B cell (primary cell): ENCODE data around the gene A1BG. TPM values are rescaled to one million over a fixed set of nuclear protein-coding genes. Genes with fewer than 3 reads are reported as not detected.
"Not testable (repeated sequence)": the region's sequence is repeated elsewhere in the genome, so short reads cannot be mapped to it uniquely, and the experiment has no call there.

Experiments used
- ATAC-seq: fragments of 200-7000 bp; cut with Tn5 transposase; one replicate; pipeline ENCODE4 v1.10.0; 2021; ENCODE audit warnings: low read depth, mild to moderate bottlenecking, moderate number of reproducible peaks, moderate library complexity
- CTCF ChIA-PET: fragments of 350-600 bp; sonication (Branson Sonifier 250); formaldehyde crosslinking; loops from one replicate; lab custom pipeline; 2021; ENCODE audit warnings: antibody characterized with exemption, inconsistent platforms; lab: Charles Lee
- POLR2A ChIA-PET: fragments of 350-600 bp; sonication (Branson Sonifier 250); formaldehyde crosslinking; loops from one replicate; lab custom pipeline; 2021; ENCODE audit warnings: antibody characterized with exemption; lab: Charles Lee
- DNase-seq: peaks from one replicate; pipeline ENCODE4 v3.0.0; 2013
- H2AFZ ChIP-seq: 2 replicates; pipeline ENCODE4 v1.6.1; 2012; ENCODE audit warnings: mild to moderate bottlenecking, low read depth, low read length; ENCODE audit not compliant: insufficient read depth, poor library complexity, severe bottlenecking
- H3K27ac ChIP-seq, 2 donors: 1 replicate in 1 of 2; 2 replicates in 1 of 2; pipeline ENCODE4 v1.5.1; 2012 to 2013; ENCODE audit warnings: low read length in 2 of 2, mild to moderate bottlenecking in 2 of 2, moderate library complexity in 1 of 2
- H3K27me3 ChIP-seq, 4 experiments: fragments of 200-600 bp in 1 of 4; sonication (generic) in 1 of 4; replicated peaks in 1 of 4; 1 replicate in 2 of 4; 2 replicates in 2 of 4; pipeline versions ENCODE4 v1.6.1 to v1.7.0; 2013 to 2016; ENCODE audit warnings: low read length in 3 of 4, mild to moderate bottlenecking in 2 of 4, mixed read lengths in 1 of 4, moderate library complexity in 1 of 4; ENCODE audit not compliant: insufficient read depth in 4 of 4, control insufficient read depth in 3 of 4; ENCODE audit errors: control extremely low read depth in 1 of 4
- H3K36me3 ChIP-seq, 2 experiments: replicated peaks in 1 of 2; 1 replicate in 1 of 2; 2 replicates in 1 of 2; pipeline versions ENCODE4 v1.6.1 to v1.7.1; 2013; ENCODE audit warnings: low read length in 1 of 2; ENCODE audit not compliant: insufficient read depth in 2 of 2, control insufficient read depth in 1 of 2; ENCODE audit errors: control extremely low read depth in 1 of 2, extremely low read depth in 1 of 2
- H3K4me1 ChIP-seq, 2 donors: fragments of 200-600 bp in 1 of 2; sonication (generic) in 1 of 2; 1 replicate in 1 of 2; 2 replicates in 1 of 2; pipeline versions ENCODE4 v1.5.1 to v1.6.1; 2013 to 2017; ENCODE audit warnings: low read length in 2 of 2; ENCODE audit not compliant: control insufficient read depth in 2 of 2, insufficient read depth in 2 of 2
- H3K4me2 ChIP-seq: replicated peaks from 2 replicates; pipeline ENCODE3; 2012; ENCODE audit warnings: mild to moderate bottlenecking, low read depth, low read length; ENCODE audit not compliant: poor library complexity, severe bottlenecking
- H3K4me3 ChIP-seq, 5 experiments: fragments of 200-600 bp in 1 of 5; sonication (generic) in 1 of 5; 1 replicate in 3 of 5; 2 replicates in 2 of 5; pipeline versions ENCODE4 v1.5.1 to v1.7.0; 2011 to 2016; ENCODE audit warnings: low read length in 4 of 5, mild to moderate bottlenecking in 4 of 5, low read depth in 2 of 5, control low read depth in 1 of 5, moderate library complexity in 1 of 5; ENCODE audit not compliant: insufficient read depth in 1 of 5; ENCODE audit errors: control extremely low read depth in 1 of 5, extremely low read depth in 1 of 5
- H3K79me2 ChIP-seq: fragments of 200-600 bp; sonication (generic); one replicate; pipeline ENCODE4 v1.6.0; 2016; ENCODE audit warnings: low read length; ENCODE audit not compliant: control insufficient read depth, insufficient read depth
- H3K9ac ChIP-seq: fragments of 200-600 bp; sonication (generic); 2 replicates; pipeline ENCODE4 v1.6.1; 2017; ENCODE audit warnings: mild to moderate bottlenecking, low read length, moderate library complexity
- H3K9me3 ChIP-seq, 3 donors: one replicate each; pipeline versions ENCODE4 v1.6.1 to v1.7.1; 2013; ENCODE audit warnings: low read length in 2 of 3; ENCODE audit not compliant: control insufficient read depth in 2 of 3, insufficient read depth in 1 of 3; ENCODE audit errors: control extremely low read depth in 1 of 3
- H4K20me1 ChIP-seq: 2 replicates; pipeline ENCODE4 v1.6.0; 2012; ENCODE audit warnings: mild to moderate bottlenecking, low read length; ENCODE audit not compliant: insufficient read depth, control insufficient read depth, poor library complexity, severe bottlenecking
- H3K27ac Mint-ChIP-seq: one replicate; pipeline ENCODE4 v1.8.0; 2021; ENCODE audit warnings: mixed read lengths
- H3K27me3 Mint-ChIP-seq: one replicate; pipeline ENCODE4 v1.8.0; 2021; ENCODE audit warnings: mixed read lengths
- H3K4me1 Mint-ChIP-seq: one replicate; pipeline ENCODE4 v1.8.0; 2021; ENCODE audit warnings: mixed read lengths
- H3K4me3 Mint-ChIP-seq: one replicate; pipeline ENCODE4 v1.8.0; 2021; ENCODE audit warnings: mixed read lengths
- H3K9me3 Mint-ChIP-seq: one replicate; pipeline ENCODE4 v1.8.0; 2022; ENCODE audit warnings: mixed read lengths; ENCODE audit not compliant: insufficient read depth
- CTCF ChIP-seq: fragments of 200-600 bp; IDR thresholded peaks from one replicate; pipeline ENCODE4 v1.8.0; 2022; ENCODE audit warnings: antibody characterized with exemption, mild to moderate bottlenecking
- EZH2 ChIP-seq: IDR thresholded peaks from 2 replicates; pipeline ENCODE4 v1.6.1; 2012; ENCODE audit warnings: borderline replicate concordance, low read depth, mild to moderate bottlenecking, moderate library complexity, low read length; ENCODE audit not compliant: insufficient read depth, poor library complexity, severe bottlenecking
- WGBS: methylation state at CpG from one replicate; pipeline ENCODE4 v1.1.5; 2013; ENCODE audit warnings: missing lambda C conversion rate; ENCODE audit not compliant: insufficient coverage; 5-methylcytosine and 5-hydroxymethylcytosine counted together
- intact Hi-C: fragments of 100-400 bp; cut with micrococcal nuclease; formaldehyde crosslinking; loops from one replicate; pipeline ENCODE4 v1.10.0; 2022
- polyA plus RNA-seq: library from polyadenylated mRNA; depleted of rRNA; stranded (reverse); fragments of >200 nt; gene quantifications from 2 replicates; pipeline ENCODE4 v1.2.3, GENCODE V29; 2012
- total RNA-seq, 2 donors: library from RNA; stranded (reverse); fragments of 120-200 nt in 1 of 2; gene quantifications; 1 replicate in 1 of 2; 2 replicates in 1 of 2; pipeline versions ENCODE4 v1.2.3 to v1.2.4, GENCODE V29; 2013 to 2022

A1BG gene
- total and polyA plus RNA-seq, 2 donors (not counting 1 experiment from before 2014, with no cell fraction given): 18.4 to 52.6 TPM

DNA sequence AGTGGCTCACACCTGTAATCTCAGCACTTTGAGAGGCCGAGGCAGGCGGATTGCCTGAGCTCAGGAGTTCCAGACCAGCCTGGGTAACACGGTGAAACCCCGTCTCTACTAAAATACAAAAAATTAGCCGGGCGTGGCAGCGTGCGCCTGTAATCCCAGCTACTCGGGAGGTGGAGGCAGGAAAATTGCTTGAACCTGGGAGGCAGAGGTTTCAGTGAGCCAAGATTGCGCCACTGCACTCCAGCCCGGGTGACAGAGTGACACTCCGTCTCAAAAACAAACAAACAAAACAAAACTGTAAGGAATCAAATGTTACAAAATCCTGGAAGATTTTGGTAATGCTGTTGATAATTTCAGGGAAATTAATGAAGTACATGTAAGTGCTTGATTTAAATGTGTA is 5.2 kb downstream of the A1BG start:
- peaks cover 11% of the 10 kb centered on the region for H3K79me2 ChIP-seq
- peak overlapping the region in 1 of 2 donors; percentile 77 for H3K27ac ChIP-seq
- not testable (repeated sequence) for H3K27me3 Mint-ChIP-seq, DNase-seq, H3K9me3 ChIP-seq, H4K20me1 ChIP-seq, H3K9me3 Mint-ChIP-seq, ATAC-seq, H3K27me3 ChIP-seq, H3K36me3 ChIP-seq
- H3K9ac ChIP-seq: peak overlapping the region; percentile 68
- peak overlapping the region; percentile 89 for H3K27ac Mint-ChIP-seq
- H3K4me2 ChIP-seq: peak overlapping the region; percentile 95
- H3K4me3 Mint-ChIP-seq: peak overlapping the region; percentile 96
- peak overlapping the region; percentile 87 for H2AFZ ChIP-seq
- H3K4me1 ChIP-seq: peaks cover 16 to 28% of the 10 kb centered on the region in 2 donors
- intact Hi-C loops: loop anchor here (5.0 kb wide), 1 partner anchor 59 kb away; the partner anchor contains the start of gene ZNF584
- WGBS: 55% methylated on average over 2 of the region's 12 CpGs
- peaks cover 31% of the 10 kb centered on the region for H3K4me1 Mint-ChIP-seq
- ChIA-PET CTCF (interaction anchor here (0.7 to 1.3 kb wide), 3 partner anchors 15 to 165 kb away, joined by 3 to 8 read pairs (median 4); partner anchors contain the start of genes ZNF274 and ZNF584), POLR2A (interaction anchor here (0.6 to 2.1 kb wide), 4 partner anchors 14 to 166 kb away, joined by 3 to 23 read pairs (median 6); partner anchors contain the start of genes ZNF497, ZNF584 and ZSCAN22)
- peak overlapping the region; percentile 47 to 75 (median 62) for H3K4me3 ChIP-seq

GRCh38 chr19:58346961-58347929 is 6.0 kb downstream of the A1BG start:
- Histone ChIP-seq H2AFZ (peak overlapping the region; percentile 87), H3K79me2 (peaks cover 11% of the 10 kb centered on the region), H3K4me2 (peak overlapping the region; percentile 95), H3K27ac (peak overlapping the region; percentile 59 to 77), H3K9me3 (peaks cover 0 to 8% (median 0%) of the 10 kb centered on the region in 3 donors), H3K9ac (peak overlapping the region; percentile 68), H3K36me3 (no peaks in the 10 kb centered on the region), H3K4me1 (peaks cover 16 to 28% of the 10 kb centered on the region in 2 donors), H3K27me3 (no peaks in the 10 kb centered on the region), H3K4me3 (peak overlapping the region; percentile 47 to 75 (median 62)), H4K20me1 (peaks cover 6% of the 10 kb centered on the region)
- under 1% methylated on average over 76 of the region's 82 CpGs for WGBS
- H3K27ac Mint-ChIP-seq: peak overlapping the region; percentile 89
- CTCF ChIA-PET: interaction anchor here (0.6 to 1.3 kb wide), 4 partner anchors 16 to 171 kb away, joined by 3 to 8 read pairs (median 3); partner anchors contain the start of genes ZNF274 and ZNF837
- ATAC-seq: peak; percentile 96
- DNase-seq: peak; percentile 91
- POLR2A ChIA-PET: interaction anchor here (0.6 to 2.1 kb wide), 9 partner anchors 9 to 167 kb away, joined by 3 to 23 read pairs (median 3); partner anchors contain the start of genes ZNF497, ZNF584, ZNF8 and ZSCAN22
- H3K27me3 Mint-ChIP-seq: no peaks in the 10 kb centered on the region
- no peak for TF ChIP-seq CTCF
- TF ChIP-seq EZH2: no peak
- no peaks in the 10 kb centered on the region for H3K9me3 Mint-ChIP-seq
- H3K4me1 Mint-ChIP-seq: peaks cover 30% of the 10 kb centered on the region
- intact Hi-C loops: loop anchor here (1.0 to 5.0 kb wide), 5 partner anchors 15 to 69 kb away; partner anchors contain the start of genes ZNF497, ZNF584, ZNF8 and ZNF837
- peak overlapping the region; percentile 96 for H3K4me3 Mint-ChIP-seq
